HG02763 (cell line): Measurements from ENCODE around the gene CDC14B.
"Not testable (repeated sequence)": the region's sequence is repeated elsewhere in the genome, so short reads cannot be mapped to it uniquely, and the experiment has no call there.

Experiments
- ATAC-seq: cut with Tn5 transposase; IDR thresholded peaks from one replicate; pipeline ENCODE4 v1.9.1; 2021; ENCODE audit warnings: mild to moderate bottlenecking, moderate library complexity; ENCODE audit not compliant: unreplicated experiment

Gene CDC14B

DNA sequence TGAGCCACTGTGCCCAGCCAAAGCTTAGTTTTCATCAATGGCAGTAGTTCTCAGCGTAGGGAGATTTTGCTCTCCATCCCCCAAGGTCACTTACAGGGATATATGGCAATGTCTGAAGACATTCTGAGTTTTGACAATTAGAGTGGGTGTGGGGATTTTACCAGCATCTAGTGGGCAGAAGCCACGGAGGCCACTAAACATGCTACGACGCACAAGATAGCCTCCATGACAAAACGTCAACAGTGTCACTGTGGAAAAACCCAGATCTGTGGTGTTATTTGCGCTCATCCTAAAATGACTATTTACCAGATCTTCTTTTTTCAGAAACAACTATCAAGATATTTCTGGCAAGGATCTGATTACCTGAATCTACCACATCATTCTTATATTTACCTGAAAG lies 68.2 kb downstream of the CDC14B start:
- no peak for ATAC-seq

DNA sequence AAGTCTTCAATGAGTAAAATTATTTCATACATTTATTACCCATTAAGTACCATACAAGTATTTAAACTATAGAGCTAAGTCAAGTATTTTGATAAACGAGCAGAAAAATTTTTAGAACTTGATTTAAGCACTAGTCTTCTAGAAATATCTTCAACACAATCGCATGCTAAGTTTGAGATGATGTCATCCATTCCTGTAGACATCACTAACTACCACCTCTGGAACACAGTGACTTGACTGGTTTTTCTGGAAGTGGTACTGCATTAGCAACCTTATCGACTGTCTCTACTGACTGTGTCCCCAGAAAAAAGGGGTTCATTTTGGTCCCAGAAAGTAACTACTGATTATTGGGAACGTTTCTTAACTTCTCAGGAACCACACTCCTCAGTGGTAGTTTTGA lies 69.0 kb downstream of the CDC14B start:
- ATAC-seq, result no peak

DNA sequence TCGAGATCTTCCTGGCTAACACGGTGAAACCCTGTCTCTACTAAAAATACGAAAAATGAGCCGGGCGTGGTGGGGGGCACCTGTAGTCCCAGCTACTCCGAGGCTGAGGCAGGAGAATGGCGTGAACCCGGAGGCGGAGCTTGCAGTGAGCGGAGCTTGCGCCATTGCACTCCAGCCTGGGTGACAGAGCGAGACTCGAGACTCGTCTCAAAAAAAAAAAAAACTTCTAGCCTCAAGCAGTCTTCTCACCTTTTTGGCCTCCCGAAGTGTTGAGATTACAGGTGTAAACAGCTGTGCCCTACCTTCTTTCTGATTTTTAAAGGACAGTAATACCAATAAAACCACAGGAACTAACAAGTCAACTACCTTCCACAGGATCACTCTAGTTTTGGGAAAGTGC lies 76.5 kb downstream of the CDC14B start:
- ATAC-seq, result not testable (repeated sequence)

DNA sequence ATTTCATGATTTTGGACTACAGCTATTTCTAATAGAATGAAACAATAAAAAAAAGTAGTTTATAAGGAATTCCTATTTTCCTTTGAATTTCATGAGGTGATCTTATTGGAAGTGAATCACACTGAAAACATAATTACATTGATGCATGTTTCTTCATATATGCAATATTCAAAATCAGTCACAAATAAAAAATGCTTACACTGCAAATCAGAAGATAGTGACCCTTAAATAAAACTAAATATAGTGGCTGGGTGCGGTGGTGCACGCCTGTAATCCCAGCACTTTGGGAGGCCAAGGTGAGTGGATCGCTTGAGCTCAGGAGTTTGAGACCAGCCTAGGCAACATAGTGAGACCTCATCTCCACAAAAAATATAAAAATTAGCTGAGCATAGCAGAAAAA lies 79.5 kb downstream of the CDC14B start:
- ATAC-seq, result no peak

DNA sequence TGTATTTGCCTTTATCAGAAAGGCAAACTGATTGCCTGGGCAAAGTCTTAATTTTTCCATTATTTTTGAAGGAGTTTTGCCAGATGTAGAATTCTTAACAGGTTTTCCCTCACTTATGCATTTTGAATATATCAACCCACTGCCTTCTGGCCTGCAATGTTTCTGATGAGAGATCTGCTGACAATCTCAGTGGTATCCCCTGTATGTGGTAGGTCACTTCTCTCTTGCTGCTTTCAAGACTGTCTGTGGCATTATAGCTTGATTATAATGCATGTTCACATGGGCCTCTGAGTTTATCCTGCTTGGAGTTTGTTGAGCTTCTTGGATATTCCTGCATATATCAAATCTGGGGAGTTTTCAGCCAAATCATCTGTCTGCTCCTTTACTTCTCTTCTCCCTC lies 87.5 kb downstream of the CDC14B start:
- ATAC-seq, result no peak

DNA sequence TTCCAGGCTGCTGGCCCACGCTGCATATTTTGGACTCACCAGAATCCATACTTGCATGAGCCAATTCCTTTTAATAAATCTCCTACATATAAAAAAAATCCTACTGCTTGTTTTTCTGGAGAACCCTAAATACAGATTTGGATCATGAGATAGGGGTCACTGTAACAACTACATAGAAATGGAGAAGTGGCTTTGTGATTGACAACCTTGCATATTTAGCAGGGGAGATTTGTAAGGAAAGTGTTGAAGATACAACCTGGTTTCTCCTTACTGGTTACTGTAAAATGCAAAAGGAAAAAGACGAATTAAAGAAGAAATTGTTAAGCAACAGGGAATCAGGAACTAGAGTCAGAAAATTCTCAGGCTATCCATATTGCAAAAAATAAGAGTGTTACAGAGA lies 94.9 kb downstream of the CDC14B start:
- ATAC-seq, result no peak

DNA sequence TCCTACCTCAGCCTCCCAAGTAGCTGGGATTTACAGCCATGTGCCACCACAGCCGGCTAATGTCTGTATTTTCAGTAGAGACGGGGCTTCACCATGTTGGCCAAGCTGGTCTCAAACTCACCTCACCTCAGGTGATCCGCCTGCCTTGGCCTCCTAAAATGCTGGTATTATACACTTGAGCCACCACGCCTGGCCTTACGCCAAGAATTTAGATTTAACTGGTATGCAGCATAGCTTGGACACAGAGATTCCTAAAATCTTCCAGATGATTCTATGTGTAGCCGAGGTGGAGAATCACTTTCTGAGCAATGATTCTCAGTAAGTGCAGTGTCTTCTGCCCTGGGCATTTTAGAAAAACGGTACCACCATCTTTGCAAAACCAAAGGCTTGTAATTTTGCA lies 95.6 kb downstream of the CDC14B start:
- ATAC-seq, result no peak

DNA sequence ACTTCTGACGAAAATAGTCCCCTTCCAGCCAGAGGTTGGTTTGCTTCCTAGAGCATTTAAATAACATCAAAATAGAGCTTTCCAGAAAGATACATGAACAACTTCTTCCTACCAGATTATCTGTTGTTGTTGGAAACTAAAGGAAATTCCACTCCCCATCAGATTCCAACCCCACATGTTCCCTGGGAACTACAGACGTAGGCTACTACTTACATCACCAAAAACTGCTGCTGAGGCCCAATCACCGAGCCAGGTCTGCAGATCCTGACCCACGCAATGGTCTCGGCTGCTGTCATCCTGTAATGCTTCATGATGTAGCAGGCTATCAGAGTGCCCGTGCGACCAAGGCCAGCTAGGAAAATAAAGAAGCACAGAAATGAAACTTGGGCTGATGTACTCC lies 96.3 kb downstream of the CDC14B start:
- no peak for ATAC-seq

DNA sequence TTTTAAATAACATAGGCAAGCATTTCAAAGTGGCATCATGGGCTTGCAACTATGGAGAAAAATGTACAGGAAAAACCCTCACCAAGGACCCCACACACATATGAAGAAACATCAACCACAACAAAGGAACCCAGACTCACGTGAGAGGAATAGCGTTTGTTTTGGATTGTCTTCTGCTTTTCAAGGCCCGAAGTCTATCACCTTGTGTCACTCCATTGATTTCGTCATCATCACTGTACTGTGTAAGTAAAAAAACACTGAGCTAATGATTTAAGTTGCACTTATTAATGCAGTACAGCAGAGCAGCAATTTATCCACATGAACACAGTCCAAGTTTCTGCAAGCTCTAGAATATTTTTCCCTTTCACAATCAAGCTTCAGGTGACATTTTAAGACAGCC lies 97.3 kb downstream of the CDC14B start:
- ATAC-seq, result no peak

DNA sequence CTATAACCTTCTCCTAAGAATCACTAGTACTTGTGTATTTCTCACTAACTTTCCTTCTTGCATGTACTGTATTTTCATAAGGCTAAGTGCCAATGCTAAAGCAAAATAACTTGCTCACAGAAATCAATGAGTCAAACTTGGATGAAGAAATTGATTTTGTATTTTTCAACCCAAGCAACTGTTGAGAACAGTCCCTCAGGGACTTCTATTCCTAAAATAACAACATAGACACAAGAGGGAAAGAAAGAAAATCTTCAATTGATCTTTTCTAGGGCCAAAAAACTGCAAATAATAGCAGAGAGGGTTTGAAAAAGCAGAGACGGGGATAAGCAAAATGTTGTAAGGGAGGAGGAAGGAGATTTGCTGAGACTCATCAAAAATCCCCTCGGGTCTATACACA lies 99.9 kb downstream of the CDC14B start:
- no peak for ATAC-seq

DNA sequence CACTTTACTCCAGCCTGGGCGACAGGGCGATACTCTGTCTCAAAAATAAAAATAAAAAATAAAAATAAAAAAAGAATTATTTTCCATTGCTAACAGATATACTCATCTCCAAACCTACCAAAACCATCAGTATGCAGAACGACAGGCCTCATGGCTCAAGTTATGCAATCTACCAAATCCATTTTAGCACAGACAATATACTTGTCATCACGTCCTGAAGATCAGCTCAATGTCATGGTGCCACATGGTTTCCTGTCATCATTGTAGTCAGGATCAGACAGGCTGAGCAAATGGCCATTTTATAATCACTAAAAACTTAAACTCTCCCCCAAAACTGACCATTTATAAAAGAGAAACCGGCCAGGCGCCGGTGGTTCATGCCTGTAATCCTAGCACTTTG lies 100.5 kb downstream of the CDC14B start:
- no peak for ATAC-seq

DNA sequence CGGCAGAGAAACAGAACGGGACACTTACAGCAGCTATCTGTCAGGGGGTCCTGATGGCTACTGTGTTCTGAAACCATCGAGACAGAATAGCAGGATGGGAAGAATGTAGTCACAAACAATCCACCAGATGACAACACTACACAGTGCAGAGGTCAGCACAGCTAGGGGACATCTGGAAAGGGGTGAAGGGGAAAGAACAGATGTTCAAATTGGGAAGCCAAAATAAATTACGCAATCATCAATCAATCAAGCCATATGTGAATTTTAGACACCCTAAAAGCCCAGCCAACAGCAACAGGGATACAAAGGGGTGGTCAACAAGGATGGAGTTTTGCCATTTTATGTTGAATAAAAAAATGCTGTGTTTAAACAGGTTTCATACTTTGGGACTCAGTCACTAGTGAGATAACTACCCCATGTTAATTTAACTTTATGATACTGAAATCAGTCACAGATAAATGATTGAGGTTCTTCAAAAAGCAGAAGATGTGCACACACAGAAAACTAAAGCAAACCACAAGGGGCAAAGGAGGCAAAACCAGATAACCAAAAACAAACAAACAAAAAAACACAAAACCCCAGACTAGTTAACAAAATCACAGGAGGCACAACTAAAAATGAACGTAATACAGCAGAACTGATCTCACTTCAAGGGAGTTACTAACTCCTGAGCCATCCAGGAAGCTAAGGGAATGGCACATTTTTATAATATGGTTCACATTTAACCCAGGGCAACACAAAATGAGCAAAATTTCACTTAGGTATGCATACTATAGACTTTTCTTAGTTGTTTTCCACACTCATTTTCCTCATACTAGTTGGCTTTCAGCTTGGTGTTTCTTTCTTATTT lies 103.8 kb downstream of the CDC14B start:
- ATAC-seq, result no peak

DNA sequence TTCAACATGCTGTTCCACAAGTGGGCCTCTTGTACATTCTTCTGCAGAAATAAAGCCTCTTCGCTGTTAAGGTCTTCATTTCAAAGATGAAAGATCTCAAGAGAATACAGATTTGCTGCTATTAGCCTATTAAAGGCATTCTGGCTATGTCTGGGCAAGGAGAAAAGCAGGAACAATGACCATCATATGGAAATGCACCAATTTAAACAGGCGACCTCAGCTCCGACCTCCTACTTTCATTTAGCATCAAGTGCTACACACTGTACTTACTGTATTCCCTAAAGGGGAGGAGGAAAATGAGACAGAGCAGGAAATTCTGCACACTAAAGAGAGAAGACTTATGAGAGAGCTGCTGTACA lies 104.9 kb downstream of the CDC14B start:
- no peak for ATAC-seq

DNA sequence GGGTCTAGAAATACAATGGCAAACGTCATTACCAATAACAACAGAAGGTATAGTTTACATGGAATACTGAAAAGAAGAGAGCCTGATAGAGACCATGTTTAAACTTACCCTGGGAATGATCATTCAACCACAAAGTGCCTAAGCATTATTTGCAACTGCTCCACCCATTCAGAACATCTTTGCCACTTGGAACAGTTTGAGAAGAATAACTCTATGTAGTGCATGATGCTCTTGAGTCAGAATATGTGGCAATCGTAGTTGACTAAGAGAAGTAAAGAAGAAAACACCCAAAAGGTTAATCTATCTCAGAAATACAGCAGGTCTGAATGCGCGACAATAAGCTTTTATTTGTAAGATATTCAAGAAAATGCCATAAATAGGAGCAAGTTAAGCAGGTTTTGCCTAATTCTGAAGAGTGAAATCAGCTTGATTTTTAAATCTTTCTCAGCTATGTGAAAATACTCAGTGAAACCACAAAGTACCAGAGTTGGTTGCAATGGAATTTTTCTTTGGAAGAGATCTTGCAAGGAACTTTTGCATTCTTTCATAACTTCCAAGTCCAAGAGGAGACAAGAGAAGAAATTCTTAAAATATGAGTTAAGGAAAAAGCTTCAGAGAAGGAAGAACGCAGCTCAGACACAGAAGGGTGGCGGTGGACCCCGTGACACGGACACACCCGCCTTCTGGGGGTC lies 105.4 kb downstream of the CDC14B start:
- ATAC-seq, result no peak

DNA sequence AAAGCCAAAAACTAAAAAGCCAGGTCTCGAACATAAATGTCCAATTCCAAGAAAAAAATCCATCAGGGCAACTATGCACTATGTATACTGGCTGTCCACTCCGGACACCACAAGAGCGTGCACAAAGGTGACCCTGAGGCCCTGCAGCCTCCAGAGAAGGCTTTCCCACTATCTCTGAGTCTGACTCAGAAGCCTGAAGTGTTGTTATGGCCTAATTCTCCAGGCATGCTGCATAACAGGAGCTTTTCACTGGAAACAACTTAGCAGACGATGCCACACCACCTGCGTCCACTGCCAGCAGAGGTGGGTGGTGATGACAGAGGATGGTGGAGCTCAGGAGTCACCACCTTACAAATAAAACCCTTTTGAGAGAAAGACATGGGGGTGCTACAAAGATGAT lies 106.0 kb downstream of the CDC14B start:
- ATAC-seq, result no peak

DNA sequence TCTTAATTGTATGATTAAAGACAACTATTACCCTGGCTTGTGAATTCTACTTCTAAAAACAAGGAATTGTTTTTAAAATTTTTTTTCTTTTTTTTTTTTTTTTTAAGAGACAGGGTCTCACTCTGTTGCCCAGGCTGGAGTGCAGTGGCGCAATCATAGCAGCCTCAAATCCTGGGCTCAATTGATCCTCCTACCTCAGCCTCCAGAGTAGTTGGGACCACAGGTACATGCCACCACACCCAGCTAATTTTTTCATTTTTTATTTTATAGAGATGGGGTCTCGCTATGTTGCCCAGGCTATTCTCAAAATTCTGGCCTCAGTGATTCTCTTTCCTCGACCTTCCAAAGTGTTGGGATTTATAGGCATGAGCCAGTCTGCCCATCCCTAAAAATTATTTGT lies 107.4 kb downstream of the CDC14B start:
- ATAC-seq, result no peak

DNA sequence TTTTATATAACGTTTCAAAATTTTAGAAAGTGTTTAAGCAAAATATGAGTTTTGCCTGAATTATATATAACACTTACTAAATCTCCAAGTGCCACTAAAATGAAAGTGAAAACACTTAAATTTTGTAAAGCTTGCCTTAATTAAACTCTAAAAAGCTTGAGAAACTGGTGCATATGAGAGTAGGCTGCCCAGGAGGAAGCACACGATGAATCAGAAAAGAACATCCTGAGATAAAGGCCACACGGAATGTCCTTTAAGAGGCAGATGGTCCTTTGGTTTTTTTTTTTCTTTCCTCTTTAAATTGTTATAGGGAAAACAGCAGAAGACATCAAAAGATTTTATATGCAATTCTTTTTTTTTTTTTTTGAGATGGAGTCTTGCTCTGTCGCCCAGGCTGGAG lies 109.4 kb downstream of the CDC14B start:
- ATAC-seq, result no peak

DNA sequence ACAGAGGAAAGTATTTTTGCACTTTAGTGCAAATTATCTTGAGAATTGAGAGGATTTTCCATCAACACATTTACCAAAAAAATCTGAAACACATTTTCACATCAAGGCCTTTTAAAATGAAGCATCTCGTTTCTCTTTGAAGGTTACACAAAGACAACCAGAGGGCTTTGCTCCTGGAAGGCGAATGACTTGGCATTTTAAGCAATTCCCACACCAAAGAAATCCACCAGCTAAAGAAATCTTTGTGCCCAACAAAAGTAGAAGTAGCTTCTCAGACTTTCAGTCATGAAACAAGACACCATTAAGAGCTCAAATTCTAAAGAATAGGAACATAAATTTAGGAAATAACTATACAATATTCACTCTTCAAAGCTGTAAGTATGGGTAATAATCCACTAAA lies 109.8 kb downstream of the CDC14B start:
- ATAC-seq, result no peak

DNA sequence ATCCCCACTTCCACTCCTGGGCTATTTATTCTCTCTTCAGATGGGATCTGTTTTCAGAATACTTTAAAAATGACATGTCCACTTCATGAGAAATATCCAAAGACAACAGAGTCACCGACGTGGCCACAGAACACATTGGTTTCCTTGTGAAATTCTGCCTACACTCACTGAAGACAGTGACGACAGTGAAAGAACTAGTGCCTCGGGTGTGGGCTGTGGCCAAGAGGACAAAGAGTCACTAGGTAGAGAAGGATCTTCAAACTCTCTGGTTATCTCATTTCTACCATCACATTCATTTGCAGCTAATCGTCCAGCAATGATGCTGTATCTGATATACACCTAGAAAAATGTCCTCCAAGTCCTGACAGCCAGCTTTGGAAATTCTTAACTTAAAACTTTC lies 110.6 kb downstream of the CDC14B start:
- no peak for ATAC-seq

DNA sequence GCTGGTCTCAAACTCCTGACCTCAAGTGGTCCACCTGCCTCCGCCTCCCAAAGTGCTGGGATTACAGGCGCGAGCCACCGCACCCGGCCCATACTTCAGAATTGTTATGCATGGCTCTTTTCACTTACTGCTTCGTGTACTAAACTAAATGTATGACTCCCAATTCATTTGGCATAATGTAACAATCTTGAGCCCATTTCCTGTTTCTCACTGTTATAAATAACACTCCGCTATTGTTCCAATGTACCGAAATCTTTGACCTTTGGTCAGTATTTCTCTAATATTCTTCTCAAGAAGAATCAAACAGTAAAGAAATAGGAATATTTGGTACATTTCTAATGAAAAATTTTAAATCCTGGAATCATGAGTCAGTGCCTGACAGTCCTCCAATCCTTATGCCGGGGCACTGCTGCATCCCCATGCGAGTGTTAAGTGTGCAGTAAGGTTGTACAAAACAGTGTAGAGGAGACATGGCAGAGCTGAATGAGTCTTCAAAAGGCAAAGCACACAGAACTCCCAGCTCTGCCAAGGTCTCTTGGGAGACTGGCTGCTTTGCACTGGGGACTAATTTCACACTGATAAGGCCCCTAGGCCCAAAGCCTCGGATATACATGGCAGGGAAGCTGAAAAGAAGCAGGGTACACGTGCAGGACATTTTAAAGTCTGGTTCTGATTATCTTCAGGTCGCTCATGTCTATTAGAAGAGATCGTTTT lies 111.3 kb downstream of the CDC14B start:
- ATAC-seq, result no peak

DNA sequence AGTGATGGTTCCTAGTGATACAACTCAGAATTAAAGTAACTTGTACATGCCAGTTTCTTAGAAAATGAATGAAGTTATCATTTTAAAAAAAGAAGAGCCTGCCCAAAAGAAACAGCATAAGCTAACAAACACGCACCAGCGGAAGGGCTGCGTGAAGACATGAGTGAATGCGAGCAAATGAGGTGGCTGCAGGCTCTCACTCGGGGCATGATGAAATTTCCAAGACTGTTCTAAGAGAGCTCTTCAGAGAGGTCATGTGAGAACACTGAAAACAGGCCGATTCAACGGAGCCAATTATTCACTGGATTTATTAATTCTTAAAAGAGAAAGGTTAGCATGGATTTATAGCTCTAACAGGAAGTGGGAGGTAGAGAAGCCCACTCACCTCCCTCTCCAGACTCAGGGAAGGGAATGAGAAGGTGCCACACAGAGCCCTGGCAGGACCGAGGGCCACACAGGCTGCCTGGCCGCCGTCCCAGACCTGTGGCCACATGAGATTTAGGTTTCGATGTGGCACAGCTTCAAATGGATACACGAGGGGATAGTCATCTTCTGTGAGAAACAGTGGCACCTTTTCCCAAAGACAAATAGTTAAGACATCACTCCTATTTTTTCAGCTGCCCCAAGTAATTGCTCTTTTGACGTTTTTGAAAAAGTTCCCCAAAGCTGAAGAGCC lies 114.2 kb downstream of the CDC14B start:
- ATAC-seq, result no peak
